GM18519 (cell line): ENCODE measurements around the gene RNF150.
"Not testable (repeated sequence)": the region's sequence is repeated elsewhere in the genome, so short reads cannot be mapped to it uniquely, and the experiment has no call there.

Experiments used
- ATAC-seq: cut with Tn5 transposase; IDR thresholded peaks from one replicate; pipeline ENCODE4 v1.9.1; 2021; ENCODE audit warnings: mild to moderate bottlenecking, moderate library complexity; ENCODE audit not compliant: unreplicated experiment, low FRiP score

The RNF150 gene

DNA sequence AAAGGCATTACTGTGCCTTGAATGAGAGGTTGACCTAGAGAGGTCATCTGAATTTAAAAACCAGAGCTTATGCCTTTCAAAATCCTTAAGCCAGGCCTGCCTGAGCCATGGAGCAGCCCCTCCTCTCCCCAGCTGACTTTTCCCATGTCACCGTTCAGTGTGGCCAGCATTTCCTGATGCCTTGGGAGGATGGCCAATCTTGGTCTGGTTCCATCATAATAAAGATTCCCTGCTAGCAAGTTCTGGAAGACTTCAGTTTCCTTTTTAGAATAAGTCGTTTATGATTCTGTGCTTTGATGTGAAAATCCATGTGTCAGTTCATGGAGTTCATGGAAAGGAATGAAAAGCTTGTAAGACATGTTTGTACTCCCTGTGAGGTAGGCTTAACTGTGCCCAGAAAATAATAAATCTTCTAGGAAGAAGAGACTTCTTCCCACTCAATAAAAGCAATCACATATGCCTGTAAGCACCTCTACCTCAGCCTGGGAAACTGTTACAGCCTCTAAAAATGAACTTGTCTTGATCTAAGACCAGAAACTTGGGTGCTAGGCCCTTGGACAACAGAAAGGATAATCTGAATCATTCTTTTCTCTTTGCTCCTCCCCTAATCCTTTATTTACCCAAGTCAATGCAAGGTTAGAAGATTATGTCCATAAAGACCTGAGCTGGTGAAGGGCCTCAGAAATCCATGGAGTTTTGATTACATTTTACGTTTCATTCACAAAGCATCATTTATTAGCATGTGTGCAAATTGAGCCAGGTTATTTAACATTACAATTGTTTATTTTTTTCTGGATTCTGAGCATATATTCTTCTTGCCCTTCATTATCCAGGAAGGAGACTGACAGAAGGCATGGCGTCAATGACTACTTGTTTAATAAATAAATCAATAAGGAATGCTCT lies 293.1 kb downstream of the RNF150 start:
- ATAC-seq: no peak

DNA sequence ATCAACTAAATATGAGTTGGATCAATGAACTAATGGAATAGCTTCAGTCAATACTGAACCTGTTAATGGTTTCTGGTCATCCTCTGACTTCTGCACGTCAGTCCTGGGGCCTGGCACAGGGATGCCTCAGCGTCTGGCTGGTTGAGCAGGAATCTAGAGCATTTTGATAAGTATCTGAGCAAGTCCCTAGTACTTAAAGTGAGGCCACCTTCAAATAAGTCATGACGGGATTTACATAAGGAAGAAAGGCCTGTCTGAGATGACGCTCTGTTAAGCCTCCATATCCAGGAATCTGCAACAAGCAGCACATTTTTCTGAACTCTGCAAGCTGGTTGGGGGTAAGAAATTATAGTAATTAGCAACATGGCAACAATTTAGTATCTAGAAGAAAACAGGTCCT lies 293.9 kb downstream of the RNF150 start:
- ATAC-seq: no peak

DNA sequence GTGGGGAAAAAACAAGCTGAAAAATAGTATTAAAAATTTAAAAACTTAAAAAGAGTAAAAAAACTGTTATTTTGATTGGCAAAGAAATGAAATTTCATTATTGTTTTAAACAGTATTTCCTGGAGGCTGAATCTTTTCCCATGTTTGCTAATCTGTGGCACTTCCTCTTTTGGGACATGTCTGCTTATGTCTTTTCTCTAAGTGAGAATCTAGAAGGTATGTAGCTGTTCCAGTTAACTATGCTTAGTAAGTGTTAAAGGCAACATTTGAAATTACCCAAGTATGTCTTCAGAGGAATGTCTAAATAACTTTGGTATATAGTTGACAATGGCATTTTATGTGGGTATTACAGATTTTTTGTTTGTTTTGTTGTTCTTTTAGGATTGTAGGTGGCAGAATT lies 295.5 kb downstream of the RNF150 start:
- no peak for ATAC-seq

DNA sequence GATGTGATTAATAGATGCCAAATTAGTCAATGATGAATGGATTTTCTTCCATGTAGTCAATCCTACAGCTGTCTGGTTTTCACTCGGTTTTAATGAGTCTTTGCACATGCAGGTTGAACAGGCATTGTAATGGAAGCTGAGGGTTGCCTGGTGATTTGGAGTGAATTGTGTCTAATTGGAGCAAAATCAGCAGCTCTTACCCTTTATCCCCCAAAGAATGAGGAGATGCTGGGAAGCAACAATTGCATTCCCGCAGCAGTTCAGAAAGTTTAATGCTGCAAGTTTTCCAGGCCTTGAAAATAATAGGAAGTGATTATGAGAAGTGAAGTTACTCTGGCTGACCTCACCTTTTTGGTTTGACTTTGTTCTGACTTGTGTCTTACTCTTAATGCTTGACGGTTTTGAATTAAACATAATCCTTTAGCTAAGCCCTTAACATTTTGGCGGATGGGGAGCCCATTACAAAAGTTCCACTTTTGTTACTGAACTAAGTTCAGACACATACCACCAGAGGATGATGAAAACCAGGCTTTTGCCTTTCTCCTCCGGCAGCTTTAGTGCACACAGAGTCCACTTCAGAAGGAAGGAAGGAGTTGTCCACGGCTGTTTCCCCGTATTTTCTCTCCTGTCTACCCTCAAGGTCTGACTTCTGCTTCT lies 298.3 kb downstream of the RNF150 start:
- no peak for ATAC-seq

DNA sequence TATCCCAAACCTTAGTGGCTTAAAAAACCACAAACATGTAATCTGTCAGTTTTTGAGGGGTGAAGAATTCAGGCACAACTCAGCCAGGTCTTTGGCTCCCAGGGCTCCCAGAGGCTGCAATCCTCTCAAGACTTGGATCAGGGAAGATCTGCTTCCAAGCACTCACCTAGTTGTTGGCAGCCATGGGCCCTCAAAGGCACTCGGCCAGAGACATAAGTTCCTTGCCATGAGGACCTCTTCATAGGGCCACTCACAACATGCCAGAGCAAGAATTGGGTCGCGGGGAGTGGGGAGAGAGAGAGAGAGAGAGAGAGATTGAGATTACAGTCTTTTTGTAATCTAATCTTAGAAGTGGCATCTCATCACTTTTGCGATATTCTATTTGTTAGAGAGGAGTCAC lies 300.0 kb downstream of the RNF150 start:
- ATAC-seq: no peak

DNA sequence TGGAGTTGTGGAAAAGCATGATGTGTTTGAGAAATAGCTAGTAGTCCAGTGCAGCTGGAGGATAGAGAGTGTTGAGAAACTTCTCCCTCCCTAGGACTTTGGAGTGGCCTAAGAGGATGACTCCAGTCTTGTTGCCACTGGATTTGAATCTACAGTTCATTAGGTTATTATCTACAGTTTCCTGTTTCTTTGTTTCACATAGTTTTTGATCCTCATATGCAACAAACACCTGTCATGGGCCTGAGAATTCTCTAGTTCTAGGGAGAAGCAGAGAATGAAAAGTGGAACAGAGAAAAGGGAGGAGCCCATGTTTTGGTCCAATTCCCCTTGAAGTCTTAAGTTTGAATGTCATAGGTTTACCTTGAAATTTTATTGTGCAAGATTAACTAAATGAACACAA lies 303.4 kb downstream of the RNF150 start:
- ATAC-seq: peak; percentile 82

DNA sequence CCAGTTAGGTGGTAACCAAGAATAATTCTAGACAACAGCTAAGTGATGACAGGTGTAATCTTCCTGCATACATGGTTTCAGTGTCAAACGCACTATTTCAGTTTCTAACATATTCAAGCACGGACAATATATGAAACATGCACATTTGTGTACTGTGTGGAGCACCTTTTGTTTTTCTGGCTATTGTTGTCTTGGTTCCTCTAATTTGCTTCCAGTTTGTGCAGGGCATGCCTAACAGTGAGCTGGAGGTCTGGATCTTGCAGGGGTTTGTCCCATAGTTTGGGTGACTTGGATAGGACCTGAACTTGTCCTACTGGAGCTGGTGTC lies 306.6 kb downstream of the RNF150 start:
- ATAC-seq: peak; percentile 61

DNA sequence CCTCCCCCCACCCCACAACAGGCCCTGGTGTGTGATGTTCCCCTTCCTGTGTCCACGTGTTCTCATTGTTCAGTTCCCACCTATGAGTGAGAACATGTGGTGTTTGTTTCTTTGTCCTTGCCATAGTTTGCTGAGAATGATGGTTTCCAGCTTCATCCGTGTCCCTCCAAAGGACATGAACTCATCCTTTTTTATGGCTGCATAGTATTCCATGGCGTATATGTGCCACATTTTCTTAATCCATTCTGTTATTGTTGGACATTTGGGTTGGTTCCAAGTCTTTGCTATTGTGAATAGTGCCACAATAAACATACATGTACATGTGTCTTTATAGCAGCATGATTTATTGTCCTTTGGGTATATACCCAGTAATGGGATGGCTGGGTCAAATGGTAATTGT lies 312.7 kb downstream of the RNF150 start:
- ATAC-seq: not testable (repeated sequence)

DNA sequence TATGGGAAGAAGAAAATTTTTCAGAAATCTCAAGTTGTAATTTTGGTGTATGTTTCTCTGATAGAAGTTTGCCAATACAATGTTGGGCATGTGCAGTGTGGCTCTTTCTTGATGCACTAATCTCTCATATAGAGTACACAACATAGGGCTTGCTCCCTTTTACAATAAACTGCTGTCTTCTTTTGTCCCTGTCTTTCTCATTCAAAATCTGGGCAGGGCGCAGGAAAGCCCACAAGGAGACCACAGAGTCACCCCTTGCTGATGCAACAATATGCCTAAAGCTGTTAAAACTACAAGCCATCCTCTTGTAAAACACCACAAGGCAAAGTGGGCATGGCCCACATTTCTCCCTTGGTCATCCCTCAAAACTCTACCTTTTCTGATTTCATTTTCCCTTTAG lies 313.7 kb downstream of the RNF150 start:
- ATAC-seq: no peak

DNA sequence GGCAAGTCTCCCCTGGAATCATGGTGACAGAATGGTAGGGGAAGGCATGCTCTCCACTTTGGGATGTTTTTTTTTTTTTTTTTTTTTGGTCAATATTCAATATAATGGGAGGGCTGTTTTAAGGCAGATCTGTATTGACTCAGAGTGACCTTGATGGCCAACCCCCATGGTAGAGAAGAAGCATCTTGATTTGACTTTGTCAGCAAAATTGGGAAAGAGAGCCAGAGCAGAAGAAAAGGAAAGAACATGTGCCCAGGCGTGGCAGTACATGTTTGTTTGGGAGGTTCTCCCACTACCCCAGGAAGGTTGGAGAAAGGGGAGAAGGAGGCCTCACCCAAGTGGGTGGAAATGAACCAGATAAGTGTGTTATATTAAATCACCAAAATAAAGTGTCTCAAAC lies 314.8 kb downstream of the RNF150 start:
- no peak for ATAC-seq

DNA sequence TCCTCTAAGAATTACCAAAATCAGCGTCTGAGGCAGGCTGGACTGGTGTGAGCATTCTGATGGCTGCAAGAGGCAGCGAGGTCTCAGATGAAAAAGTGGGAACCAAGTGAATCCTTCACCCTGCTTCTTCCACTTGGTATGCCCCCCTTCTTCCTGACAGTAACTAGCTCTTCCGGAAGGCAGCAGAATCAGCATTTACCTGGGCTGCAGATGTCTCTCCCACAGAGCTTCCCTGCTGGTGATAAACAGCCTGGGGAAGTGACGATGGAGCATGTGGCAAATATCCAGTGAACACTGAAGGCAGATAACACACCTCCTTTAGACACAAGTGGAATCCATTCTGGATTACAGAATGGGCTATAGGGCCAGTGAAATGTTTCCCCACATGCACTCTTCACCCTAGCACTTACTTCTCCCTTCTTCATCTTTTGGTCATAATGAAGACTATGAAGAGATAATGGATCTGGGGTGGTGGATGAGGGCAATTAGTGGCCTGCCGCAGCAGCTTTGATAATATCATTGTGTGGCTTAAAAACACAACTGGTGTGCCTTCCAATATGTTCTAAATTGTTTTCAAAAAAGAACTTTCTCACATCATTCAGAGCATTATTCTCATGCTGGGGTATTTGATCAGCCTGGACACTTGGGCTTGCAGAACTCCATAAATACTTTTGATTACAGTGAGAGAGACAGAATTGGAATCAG lies 316.3 kb downstream of the RNF150 start:
- ATAC-seq: no peak

DNA sequence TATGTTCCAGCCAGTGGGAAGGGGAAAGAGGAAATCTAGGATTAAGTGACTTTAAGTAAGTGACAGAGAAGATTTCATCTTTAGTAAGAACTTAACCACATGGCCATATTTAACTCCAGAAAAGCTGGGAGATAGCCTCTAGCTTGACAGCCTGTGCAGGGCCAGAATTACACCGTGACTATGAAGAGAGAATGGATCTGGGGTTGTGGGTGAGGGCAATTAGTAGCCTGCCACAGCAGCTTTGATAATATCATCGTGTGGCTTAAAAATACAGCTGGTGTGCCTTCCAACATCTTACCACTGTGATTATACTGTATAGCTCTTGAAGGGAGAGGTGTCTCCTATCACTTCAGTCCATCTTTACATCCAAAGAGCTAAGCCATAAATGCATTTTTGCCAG lies 319.5 kb downstream of the RNF150 start:
- no peak for ATAC-seq

DNA sequence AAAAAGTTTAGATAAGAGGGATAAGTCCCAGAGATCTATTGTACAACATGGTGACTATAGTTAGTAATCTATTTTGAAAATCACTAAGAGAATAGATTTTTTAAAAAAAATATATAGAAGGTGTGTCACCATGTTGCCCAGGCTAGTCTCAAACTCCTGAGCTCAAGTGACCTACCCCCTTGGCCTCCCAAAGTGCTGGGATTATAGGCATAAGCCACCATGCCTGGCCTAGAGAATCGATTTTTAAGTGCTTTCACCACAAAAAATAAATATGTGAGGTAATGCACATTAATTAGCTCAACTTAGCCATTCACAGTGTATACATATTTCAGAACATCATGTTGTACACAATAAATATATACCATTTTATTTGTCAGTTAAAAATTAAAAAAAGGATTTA lies 320.4 kb downstream of the RNF150 start:
- ATAC-seq: no peak

DNA sequence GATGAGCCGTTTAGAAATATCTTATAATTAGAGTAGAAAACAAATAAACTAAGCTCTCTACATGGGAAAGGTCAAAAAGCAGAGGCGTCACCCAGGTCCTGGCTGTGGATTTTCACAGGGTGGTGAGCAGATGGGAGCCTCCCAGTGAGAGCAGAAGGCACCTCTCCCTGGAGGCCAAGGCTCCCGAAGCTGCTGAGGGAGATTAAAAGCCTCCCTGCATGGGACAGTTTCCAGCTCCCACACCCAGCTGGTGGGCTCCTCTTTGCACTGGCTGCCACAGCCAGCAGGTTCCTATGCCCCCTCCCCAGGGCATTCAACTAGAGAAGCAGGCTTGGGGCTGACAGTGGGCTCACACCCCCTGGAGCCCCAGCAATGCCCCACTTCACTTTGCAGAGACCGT lies 321.8 kb downstream of the RNF150 start:
- ATAC-seq: no peak

DNA sequence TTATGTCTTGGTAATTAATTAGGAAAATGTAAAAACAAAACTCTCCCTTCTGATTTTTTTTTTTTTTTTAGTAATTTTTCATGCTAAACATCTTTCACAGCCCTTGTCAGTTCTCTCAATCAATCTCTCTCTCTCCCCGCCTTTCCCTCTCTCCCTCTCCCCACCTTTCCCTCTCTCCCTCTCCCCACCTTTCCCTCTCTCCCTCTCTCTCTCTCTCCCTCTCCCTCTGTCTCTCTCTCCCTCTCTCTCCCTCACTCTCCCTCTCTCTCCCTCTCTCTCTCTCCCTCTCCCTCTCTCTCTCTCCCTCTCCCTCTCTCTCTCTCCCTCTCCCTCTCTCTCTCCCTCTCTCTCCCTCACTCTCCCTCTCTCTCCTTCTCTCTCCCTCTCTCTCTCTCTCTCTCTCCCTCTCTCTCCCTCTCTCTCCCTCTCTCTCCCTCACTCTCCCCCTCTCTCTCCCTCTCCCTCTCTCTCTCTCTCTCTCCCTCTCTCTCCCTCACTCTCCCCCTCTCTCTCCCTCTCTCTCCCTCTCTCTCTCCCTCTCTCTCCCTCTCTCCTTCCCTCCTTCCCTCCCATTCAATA lies 322.6 kb downstream of the RNF150 start:
- ATAC-seq: not testable (repeated sequence)
